SK-N-SH (cell line): Measurements from ENCODE around the gene KRTAP4-16. TPM values are rescaled to one million over a fixed set of nuclear protein-coding genes. Genes with fewer than 3 reads are reported as not detected.

Experiments
- CTCF ChIA-PET: fragments of 300-600, 350-600 bp; formaldehyde crosslinking; extraction: SDS; loops from one replicate; lab custom pipeline; 2021; lab: Yijun Ruan, JAX
- POLR2A ChIA-PET: fragments of 350-600 bp; sonication (Branson Sonifier 250); formaldehyde crosslinking; extraction: SDS; loops from one replicate; lab custom pipeline; 2020; ENCODE audit warnings: antibody characterized with exemption, inconsistent platforms; lab: Yijun Ruan, JAX
- DNase-seq: peaks from one replicate; pipeline ENCODE4 v3.0.0; 2012
- H2AFZ ChIP-seq: fragments of 200-600 bp; sonication (generic); 2 replicates; pipeline ENCODE4 v1.8.1; 2016; ENCODE audit warnings: antibody characterized with exemption, mild to moderate bottlenecking, low read depth
- H3F3A ChIP-seq: fragments of 200-600 bp; sonication (generic); replicated peaks from 2 replicates; pipeline ENCODE3; 2016; ENCODE audit warnings: antibody characterized with exemption, mild to moderate bottlenecking; ENCODE audit not compliant: insufficient read depth
- H3K27ac ChIP-seq, 2 experiments: fragments of 200-500 bp in 1 of 2; fragments of 200-600 bp in 1 of 2; sonication (Bioruptor generic) in 1 of 2; sonication (generic), shearing (Covaris generic) in 1 of 2; 2 replicates each; pipeline versions ENCODE4 v1.5.1 to v1.6.1; 2014 to 2016; ENCODE audit warnings: low read depth in 2 of 2, inconsistent platforms in 1 of 2, low read length in 1 of 2, mild to moderate bottlenecking in 1 of 2, mixed read lengths in 1 of 2
- H3K27me3 ChIP-seq: fragments of 200-600 bp; sonication (generic), shearing (Covaris generic); 2 replicates; pipeline ENCODE4 v1.6.1; 2016; ENCODE audit warnings: mixed run types; ENCODE audit not compliant: insufficient read depth
- H3K36me3 ChIP-seq, 2 experiments: fragments of 200-500 bp in 1 of 2; fragments of 200-600 bp in 1 of 2; sonication (Bioruptor generic) in 1 of 2; sonication (generic) in 1 of 2; replicated peaks in 1 of 2; 2 replicates each; pipeline versions ENCODE3 to v1.5.1; 2014 to 2016; ENCODE audit warnings: low read length in 1 of 2, mild to moderate bottlenecking in 1 of 2; ENCODE audit not compliant: insufficient read depth in 2 of 2, control insufficient read depth in 1 of 2
- H3K4me1 ChIP-seq, 2 experiments: fragments of 200-500 bp in 1 of 2; fragments of 200-600 bp in 1 of 2; sonication (Bioruptor generic) in 1 of 2; sonication (generic), shearing (Covaris generic) in 1 of 2; 2 replicates each; pipeline versions ENCODE4 v1.5.1 to v1.6.1; 2014 to 2016; ENCODE audit warnings: low read depth in 1 of 2, low read length in 1 of 2, mixed run types in 1 of 2; ENCODE audit not compliant: insufficient read depth in 2 of 2, control insufficient read depth in 1 of 2
- H3K4me2 ChIP-seq: fragments of 200-600 bp; sonication (generic), shearing (Covaris generic); 2 replicates; pipeline ENCODE4 v1.6.1; 2017; ENCODE audit warnings: mixed run types
- H3K4me3 ChIP-seq, 2 experiments: fragments of 200-500 bp in 1 of 2; fragments of 200-600 bp in 1 of 2; sonication (Bioruptor generic) in 1 of 2; sonication (generic), shearing (Covaris generic) in 1 of 2; 2 replicates each; pipeline versions ENCODE4 v1.5.1 to v1.8.1; 2014 to 2016; ENCODE audit warnings: low read depth in 2 of 2, inconsistent platforms in 1 of 2, low read length in 1 of 2, mild to moderate bottlenecking in 1 of 2, mixed read lengths in 1 of 2, moderate library complexity in 1 of 2
- H3K79me2 ChIP-seq: fragments of 200-600 bp; sonication (generic); 2 replicates; pipeline ENCODE4 v1.8.1; 2017; ENCODE audit warnings: mild to moderate bottlenecking; ENCODE audit not compliant: insufficient read depth
- H3K9ac ChIP-seq: fragments of 200-600 bp; sonication (generic); 2 replicates; pipeline ENCODE4 v1.6.1; 2017; ENCODE audit warnings: mixed run types
- H3K9me2 ChIP-seq: fragments of 200-600 bp; sonication (generic); 2 replicates; pipeline ENCODE4 v1.6.1; 2017; ENCODE audit warnings: mixed run types
- H3K9me3 ChIP-seq: fragments of 200-600 bp; sonication (generic); 2 replicates; pipeline ENCODE4 v1.6.1; 2017; ENCODE audit warnings: mixed run types, mild to moderate bottlenecking, moderate library complexity
- H4K20me1 ChIP-seq: fragments of 200-600 bp; sonication (generic); 2 replicates; pipeline ENCODE4 v1.6.1; 2017; ENCODE audit warnings: mild to moderate bottlenecking, mixed run types; ENCODE audit not compliant: insufficient read depth
- CHD2 ChIP-seq: fragments of 150-350 bp; IDR thresholded peaks from 2 replicates; pipeline ENCODE4 v1.6.1; 2018; ENCODE audit warnings: low read length; ENCODE audit not compliant: partially characterized antibody
- CTCF ChIP-seq: fragments of 200-600 bp; sonication (generic); IDR thresholded peaks from 2 replicates; pipeline ENCODE4 v1.6.1; 2017; ENCODE audit warnings: antibody characterized with exemption, mild to moderate bottlenecking, moderate library complexity
- ELF1 ChIP-seq: IDR thresholded peaks from 2 replicates; pipeline ENCODE4 v1.4.0; 2012
- EP300 ChIP-seq, 2 experiments: IDR thresholded peaks; 2 replicates each; pipeline versions ENCODE4 v1.4.0 to v1.6.1; 2012; ENCODE audit warnings: borderline replicate concordance in 1 of 2, low read depth in 1 of 2, low read length in 1 of 2
- EZH2phosphoT487 ChIP-seq: fragments of 200-600 bp; sonication (generic); IDR thresholded peaks from 2 replicates; pipeline ENCODE4 v1.6.1; 2017; ENCODE audit warnings: low read depth, mixed run types, mild to moderate bottlenecking, antibody characterized with exemption, moderate library complexity, borderline replicate concordance
- FOSL2 ChIP-seq: IDR thresholded peaks from 2 replicates; pipeline ENCODE4 v1.4.0; 2012; ENCODE audit warnings: low read depth, mild to moderate bottlenecking, moderate library complexity, borderline replicate concordance
- FOXM1 ChIP-seq: IDR thresholded peaks from 2 replicates; pipeline ENCODE4 v1.4.0; 2012; ENCODE audit warnings: low read depth, mild to moderate bottlenecking
- GABPA ChIP-seq: IDR thresholded peaks from 2 replicates; pipeline ENCODE4 v1.4.0; 2012; ENCODE audit warnings: low read depth, mild to moderate bottlenecking
- JUND ChIP-seq: IDR thresholded peaks from 2 replicates; pipeline ENCODE4 v1.4.0; 2012
- MAX ChIP-seq: IDR thresholded peaks from 2 replicates; pipeline ENCODE4 v1.4.0; 2012; ENCODE audit warnings: low read depth
- MEF2A ChIP-seq: IDR thresholded peaks from 2 replicates; pipeline ENCODE4 v1.4.0; 2012; ENCODE audit warnings: low read depth, borderline replicate concordance
- MXI1 ChIP-seq: IDR thresholded peaks from 2 replicates; pipeline ENCODE4 v1.6.1; 2012; ENCODE audit warnings: mild to moderate bottlenecking, low read depth, low read length, improper control_type of control experiment
- NRF1 ChIP-seq: IDR thresholded peaks from 2 replicates; pipeline ENCODE4 v1.6.1; 2012; ENCODE audit warnings: low read depth, mild to moderate bottlenecking, low read length
- PBX3 ChIP-seq: IDR thresholded peaks from 2 replicates; pipeline ENCODE4; 2012
- POLR2AphosphoS5 ChIP-seq: IDR thresholded peaks from 2 replicates; pipeline ENCODE4 v1.6.1; 2012; ENCODE audit warnings: low read depth, low read length
- RAD21 ChIP-seq: IDR thresholded peaks from 2 replicates; pipeline ENCODE4 v1.6.1; 2012; ENCODE audit warnings: mild to moderate bottlenecking, low read length
- RCOR1 ChIP-seq: fragments of 150-350 bp; IDR thresholded peaks from 2 replicates; pipeline ENCODE4 v1.6.1; 2017; ENCODE audit warnings: antibody characterized with exemption, low read length
- REST ChIP-seq: IDR thresholded peaks from 2 replicates; pipeline ENCODE4 v1.6.1; 2012; ENCODE audit warnings: mild to moderate bottlenecking, low read depth, low read length, moderate library complexity
- RFX5 ChIP-seq: IDR thresholded peaks from 2 replicates; pipeline ENCODE4 v1.6.1; 2012; ENCODE audit warnings: mild to moderate bottlenecking, improper control_type of control experiment, low read length
- RXRA ChIP-seq: IDR thresholded peaks from 2 replicates; pipeline ENCODE4 v1.4.0; 2012; ENCODE audit warnings: low read depth, mild to moderate bottlenecking, borderline replicate concordance
- SMC3 ChIP-seq: IDR thresholded peaks from 2 replicates; pipeline ENCODE4 v1.6.1; 2012; ENCODE audit warnings: low read depth, low read length, improper control_type of control experiment
- TAF1 ChIP-seq: IDR thresholded peaks from 2 replicates; pipeline ENCODE4 v1.6.1; 2012; ENCODE audit warnings: low read depth, mild to moderate bottlenecking, low read length, moderate library complexity, borderline replicate concordance
- TCF12 ChIP-seq: IDR thresholded peaks from 2 replicates; pipeline ENCODE4 v1.4.0; 2012
- ZBTB33 ChIP-seq: IDR thresholded peaks from 2 replicates; pipeline ENCODE4 v1.4.0; 2012; ENCODE audit warnings: low read depth, borderline replicate concordance
- whole genome bisulfite sequencing: methylation state at CpG from one replicate; pipeline ENCODE4 v1.1.6; 2017; ENCODE audit warnings: low lambda C conversion rate; 5-methylcytosine and 5-hydroxymethylcytosine counted together
- polyA plus RNA-seq, 3 experiments: library from polyadenylated mRNA; depleted of rRNA; stranded (reverse); fragments of >200 nt; gene quantifications; 2 replicates each; pipeline ENCODE4 v1.2.3, GENCODE V29; 2012

Gene KRTAP4-16
- polyA plus RNA-seq, 1 of the 3 experiments (the other 2 are of a cell fraction), result not detected

- TF ChIP-seq MXI1, result no peak
- no peak for TF ChIP-seq MEF2A
- TF ChIP-seq TCF12, result peak; percentile 64
- peak; percentile 68; the same call in 1 of the 2 replicates for TF ChIP-seq FOSL2
- TF ChIP-seq REST, result no peak
These were observed 40.0 kb downstream of the KRTAP4-16 start (continued) for GRCh38 chr17:41061964-41062363.

- Histone ChIP-seq H2AFZ (no peak within 1 kb of the TSS), H3K27ac (peak within 1 kb of the TSS in 1 of 2 experiments; percentile 62; a peak in 3 of 4 replicates), H3K27me3 (no peaks in the 10 kb centered on the region), H3K4me1 (peaks cover 0 to 22% of the 10 kb centered on the region in 2 experiments; a peak in 2 of 4 replicates), H3K4me2 (peak within 1 kb of the TSS; percentile 51), H3K9me3 (no peaks in the 10 kb centered on the region), H3K4me3 (no peak within 1 kb of the TSS), H3K9me2 (no peaks in the 10 kb centered on the region), H4K20me1 (no peaks in the 10 kb centered on the region), H3K36me3 (no peaks in the 10 kb centered on the region), H3K9ac (no peak within 1 kb of the TSS), H3F3A (peaks cover 30% of the 10 kb centered on the region), H3K79me2 (no peaks in the 10 kb centered on the region)
- no peak for DNase-seq
- POLR2A ChIA-PET, result no interaction called here
- CTCF ChIA-PET, result no interaction called here
- 17% methylated on average over 6 of the region's 6 CpGs for WGBS
- no peak for TF ChIP-seq NRF1
- no peak for TF ChIP-seq MXI1
- TF ChIP-seq EZH2phosphoT487, result no peak
- peak; percentile 13; the same call in 1 of the 2 replicates for TF ChIP-seq RXRA
- TF ChIP-seq CTCF, result no peak
- TF ChIP-seq TAF1, result no peak; the same call in 1 of the 2 replicates
- TF ChIP-seq FOXM1, result no peak
- no peak for TF ChIP-seq CHD2
- TF ChIP-seq GABPA, result no peak
- no peak for TF ChIP-seq RCOR1
- peak; percentile 95 for TF ChIP-seq FOSL2
- peak; percentile 87 for TF ChIP-seq TCF12
- TF ChIP-seq POLR2AphosphoS5, result peak; percentile 27; the same call in 1 of the 2 replicates
- peak; percentile 91 for TF ChIP-seq MAX
- TF ChIP-seq ELF1, result no peak
- TF ChIP-seq ZBTB33, result no peak
- TF ChIP-seq EP300 (IDR thresholded peaks at IDR 0.05; ENCODE audit: borderline replicate concordance in 1 of 2, low read depth in 1 of 2, low read length in 1 of 2), result peak in 1 of 2 experiments; percentile 76; a peak in 2 of 4 replicates
- TF ChIP-seq PBX3, result peak; percentile 81
- TF ChIP-seq RAD21, result no peak
- TF ChIP-seq JUND, result peak; percentile 93
- TF ChIP-seq SMC3, result no peak
- TF ChIP-seq RFX5, result no peak
These were observed 41.9 kb downstream of the KRTAP4-16 start, which contains the start of gene KRTAP2-3 for GRCh38 chr17:41060052-41060604. Gene KRTAP2-3 (minus strand): TSS chr17:41060114. CDS start chr17:41060050, 64 bp downstream.
